NCI-H82 (cell line): ENCODE measurements around the gene RECQL5.

ENCODE experiments used
- DNase-seq: peaks from one replicate; lab custom pipeline; 2025; lab: John Stamatoyannopoulos, UW

RECQL5 gene

GRCh38 chr17:75688209-75688825, 21.4 kb upstream of the RECQL5 start:
- no peak for DNase-seq

GRCh38 chr17:75685499-75685898, 18.5 kb upstream of the RECQL5 start:
- DNase-seq = no peak

- no peak for DNase-seq
Measured at GRCh38 chr17:75684924-75685323, 18.0 kb upstream of the RECQL5 start.

- no peak for DNase-seq
Measured at GRCh38 chr17:75684249-75684648, 17.3 kb upstream of the RECQL5 start.

- no peak for DNase-seq
Measured at GRCh38 chr17:75683583-75683982, 16.6 kb upstream of the RECQL5 start.

- DNase-seq = no peak
Measured at GRCh38 chr17:75681289-75681688, 14.3 kb upstream of the RECQL5 start.

- DNase-seq = no peak
Measured at GRCh38 chr17:75680431-75680830, 13.5 kb upstream of the RECQL5 start.

- no peak for DNase-seq
Measured at GRCh38 chr17:75679706-75680211, 12.8 kb upstream of the RECQL5 start.

- DNase-seq = no peak
Measured at GRCh38 chr17:75676461-75676860, 9.5 kb upstream of the RECQL5 start.

- DNase-seq = no peak
Measured at GRCh38 chr17:75673487-75673886, 6.5 kb upstream of the RECQL5 start.

GRCh38 chr17:75672011-75672410, 5.1 kb upstream of the RECQL5 start:
- DNase-seq = no peak

- DNase-seq = no peak
Measured at GRCh38 chr17:75670868-75671267, 3.9 kb upstream of the RECQL5 start.

GRCh38 chr17:75668489-75668888, 1.5 kb upstream of the RECQL5 start:
- DNase-seq = no peak

- DNase-seq = no peak
Measured at GRCh38 chr17:75667825-75668224, 871 bp upstream of the RECQL5 start.

- DNase-seq = no peak
Measured at GRCh38 chr17:75665981-75666380, 973 bp downstream of the RECQL5 start.

- no peak for DNase-seq
Measured at GRCh38 chr17:75664099-75664549, 2.8 kb downstream of the RECQL5 start.

GRCh38 chr17:75662511-75662910, 4.4 kb downstream of the RECQL5 start:
- no peak for DNase-seq

- DNase-seq = no peak
Measured at GRCh38 chr17:75661531-75661930, 5.4 kb downstream of the RECQL5 start.

GRCh38 chr17:75658237-75658636, 8.7 kb downstream of the RECQL5 start:
- DNase-seq = no peak

- no peak for DNase-seq
Measured at GRCh38 chr17:75654176-75654575, 12.8 kb downstream of the RECQL5 start.

GRCh38 chr17:75652934-75653549, 13.9 kb downstream of the RECQL5 start:
- DNase-seq = peak; percentile 69

- DNase-seq = no peak
Measured at GRCh38 chr17:75652341-75652740, 14.6 kb downstream of the RECQL5 start.

GRCh38 chr17:75650874-75651273, 16.1 kb downstream of the RECQL5 start:
- no peak for DNase-seq

GRCh38 chr17:75649687-75650086, 17.3 kb downstream of the RECQL5 start:
- DNase-seq = no peak
